ENCODE results near the gene ZNF497. TPM values are rescaled to one million over a fixed set of nuclear protein-coding genes. Genes with fewer than 3 reads are reported as not detected.

ZNF497 gene
- total and polyA plus RNA-seq, 2 donors, result 0.73 to 2.1 TPM

DNA sequence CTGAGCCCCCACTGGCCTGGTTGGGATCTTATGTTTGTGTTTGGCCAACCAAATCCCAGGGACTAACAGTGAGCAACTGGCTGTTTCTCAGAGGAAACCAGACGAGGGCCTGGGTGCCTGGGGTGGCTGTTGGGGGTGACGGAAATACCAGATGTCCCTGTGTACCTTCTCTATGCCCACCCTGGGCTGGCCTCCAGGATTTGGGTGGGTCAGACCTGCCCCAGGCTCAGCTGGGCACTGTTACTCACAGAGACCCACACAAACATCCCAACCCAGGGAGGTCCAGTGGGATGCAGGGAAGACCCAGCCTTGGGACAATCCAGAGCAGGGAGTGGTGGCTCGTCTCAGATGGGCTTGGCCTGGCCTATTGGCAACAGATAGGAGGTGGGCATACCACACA is 26.9 kb downstream of the ZNF497 start:
- no peak overlapping the region for H3K4me3 ChIP-seq (ENCODE audit: low read depth, low read length)
- no peak overlapping the region for H3K27ac ChIP-seq (ENCODE audit: low read depth)
- no peaks in the 10 kb centered on the region for H3K36me3 ChIP-seq (ENCODE audit: insufficient read depth)
- H3K4me1 ChIP-seq (ENCODE audit: insufficient read depth), result no peaks in the 10 kb centered on the region
- no peak for DNase-seq (ENCODE audit: extremely low spot score)
- WGBS, result 82% methylated on average over 3 of the region's 3 CpGs

DNA sequence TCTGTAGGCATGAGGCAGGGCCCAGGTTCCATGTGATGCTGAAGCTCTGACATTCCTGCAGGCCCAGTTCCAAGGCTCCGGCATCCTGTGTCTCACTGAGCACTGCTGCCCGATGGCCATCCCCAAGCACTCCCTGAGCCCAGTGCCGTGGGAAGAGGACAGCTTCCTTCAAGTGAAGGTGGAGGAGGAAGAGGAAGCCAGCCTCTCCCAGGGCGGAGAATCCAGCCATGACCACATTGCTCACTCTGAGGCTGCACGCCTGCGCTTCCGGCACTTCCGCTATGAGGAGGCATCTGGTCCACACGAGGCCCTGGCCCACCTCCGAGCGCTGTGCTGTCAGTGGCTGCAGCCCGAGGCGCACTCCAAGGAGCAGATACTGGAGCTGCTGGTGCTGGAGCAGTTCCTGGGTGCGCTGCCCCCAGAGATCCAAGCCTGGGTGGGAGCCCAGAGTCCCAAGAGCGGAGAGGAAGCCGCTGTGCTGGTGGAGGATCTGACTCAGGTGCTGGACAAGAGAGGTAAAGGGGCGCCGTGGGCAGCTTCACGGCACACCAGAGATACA is 27.8 kb downstream of the ZNF497 start:
- no peaks in the 10 kb centered on the region for H3K36me3 ChIP-seq (ENCODE audit: insufficient read depth)
- WGBS, result 93% methylated on average over 19 of the region's 19 CpGs
- H3K27ac ChIP-seq (ENCODE audit: low read depth), result no peak overlapping the region
- no peak for DNase-seq (ENCODE audit: extremely low spot score)
- H3K4me1 ChIP-seq (ENCODE audit: insufficient read depth), result no peaks in the 10 kb centered on the region
- no peak overlapping the region for H3K4me3 ChIP-seq (ENCODE audit: low read depth, low read length)

DNA sequence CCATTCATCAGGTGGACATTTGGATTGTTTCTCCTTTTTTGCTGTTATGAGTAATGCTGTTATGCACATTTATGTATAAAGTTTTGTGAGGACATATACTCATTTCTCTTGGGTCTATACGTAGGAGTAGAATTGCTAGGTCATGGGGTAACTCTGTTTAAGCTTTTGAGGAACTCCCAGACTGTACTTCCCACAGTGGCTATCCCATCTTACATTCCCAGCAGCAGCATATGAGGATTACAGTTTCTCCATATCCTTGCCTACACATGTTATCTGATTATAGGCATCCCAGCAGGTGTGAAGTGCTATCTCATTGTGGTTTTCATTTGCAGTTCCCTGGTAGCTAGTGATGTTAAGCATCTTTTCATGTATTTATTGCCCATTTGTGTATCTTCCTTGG is 29.9 kb downstream of the ZNF497 start:
- DNase-seq (ENCODE audit: extremely low spot score), result no peak
- H3K4me1 ChIP-seq (ENCODE audit: insufficient read depth), result peaks cover 2% of the 10 kb centered on the region
- no peak overlapping the region for H3K4me3 ChIP-seq (ENCODE audit: low read depth, low read length)
- H3K36me3 ChIP-seq (ENCODE audit: insufficient read depth), result no peaks in the 10 kb centered on the region
- H3K27ac ChIP-seq (ENCODE audit: low read depth), result no peak overlapping the region
- 91% methylated on average over 1 of the region's 1 CpG for WGBS

DNA sequence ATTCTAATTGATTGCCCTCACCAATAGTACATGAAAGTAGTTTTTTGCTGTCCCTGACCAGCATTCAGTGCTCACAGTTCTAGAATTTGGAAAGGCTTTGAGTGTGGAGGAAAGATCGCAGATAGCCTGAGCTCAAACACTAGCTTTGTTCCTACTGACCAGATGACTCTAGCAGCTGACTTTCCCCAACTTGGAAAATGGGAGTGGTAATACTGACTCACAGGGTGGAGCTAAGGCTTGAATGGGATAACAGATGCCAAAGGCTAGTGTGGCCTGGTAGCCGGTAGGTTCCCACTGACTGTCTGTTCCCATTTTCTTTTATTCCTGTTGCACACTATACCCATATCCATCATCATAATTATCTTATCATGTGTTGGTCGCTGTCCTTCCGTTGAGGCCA is 32.1 kb downstream of the ZNF497 start:
- no peak for DNase-seq (ENCODE audit: extremely low spot score)
- Histone ChIP-seq H3K36me3 (ENCODE audit: insufficient read depth) (no peaks in the 10 kb centered on the region), H3K4me1 (ENCODE audit: insufficient read depth) (peaks cover 2% of the 10 kb centered on the region), H3K4me3 (ENCODE audit: low read depth, low read length) (no peak overlapping the region), H3K27ac (ENCODE audit: low read depth) (no peak overlapping the region)
- WGBS, result 79% methylated on average over 4 of the region's 4 CpGs

DNA sequence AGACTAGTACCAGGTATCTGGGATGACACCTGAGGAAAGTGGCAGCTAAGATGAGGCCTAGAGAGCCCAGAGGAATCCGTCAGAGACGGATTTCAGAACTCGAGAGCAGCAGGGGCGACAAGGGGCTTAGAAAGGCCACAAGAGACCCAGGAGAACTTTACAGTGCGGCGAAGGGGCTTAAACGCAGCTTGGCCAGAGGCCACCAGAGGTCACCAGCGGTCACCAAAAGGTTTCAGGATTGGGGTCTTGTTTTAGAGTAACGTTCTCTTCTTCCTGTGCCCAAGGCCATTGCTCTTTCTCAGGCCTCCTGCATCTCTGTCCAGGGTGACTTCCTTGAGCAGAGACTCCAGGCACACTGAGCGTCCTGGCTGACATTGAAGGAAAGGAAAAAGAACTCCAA is 33.6 kb downstream of the ZNF497 start:
- Histone ChIP-seq H3K36me3 (ENCODE audit: insufficient read depth) (no peaks in the 10 kb centered on the region), H3K27ac (ENCODE audit: low read depth) (no peak overlapping the region), H3K4me3 (ENCODE audit: low read depth, low read length) (no peak overlapping the region), H3K4me1 (ENCODE audit: insufficient read depth) (peaks cover 2% of the 10 kb centered on the region)
- no peak for DNase-seq (ENCODE audit: extremely low spot score)
- 46% methylated on average over 10 of the region's 10 CpGs for WGBS

DNA sequence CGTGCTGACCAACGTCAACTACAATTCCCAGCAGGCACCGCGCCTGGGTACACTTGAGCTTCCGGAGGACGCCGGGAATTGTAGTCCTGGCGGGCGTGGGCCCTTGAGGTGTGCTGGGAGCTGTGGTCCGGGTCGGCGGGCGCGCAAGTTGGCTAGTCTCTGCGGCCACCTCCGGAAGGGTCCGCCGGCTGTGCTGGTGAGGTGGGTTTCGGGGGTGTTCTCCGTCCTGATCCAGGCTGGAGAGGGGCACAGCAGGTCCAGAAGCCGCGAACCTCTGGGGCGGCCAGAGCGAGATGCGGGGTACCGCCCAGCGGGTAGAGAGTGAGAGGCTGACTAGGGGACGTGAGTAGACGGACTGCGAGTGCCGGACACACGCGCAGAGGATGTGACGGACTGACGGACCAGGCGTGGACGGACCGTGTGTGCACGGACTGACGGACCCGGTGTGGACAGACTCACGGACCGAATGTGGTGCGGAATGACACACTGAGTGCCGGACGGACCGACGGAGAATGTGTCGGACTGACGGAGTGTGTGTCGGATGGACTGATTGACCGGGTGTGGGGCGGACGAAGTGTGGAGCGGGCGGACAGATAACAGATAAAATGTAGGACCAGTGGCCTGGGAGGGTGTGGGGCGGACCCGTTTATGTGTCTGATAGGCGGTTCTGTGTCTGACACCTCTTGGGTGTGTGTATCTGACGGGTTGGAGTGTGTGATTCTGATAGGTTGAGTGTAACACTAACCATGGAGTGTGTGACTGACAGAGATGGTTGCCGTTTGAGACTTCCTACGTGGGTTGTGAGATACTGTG is 35.4 kb downstream of the ZNF497 start, which contains the start of gene ZSCAN22:
TSS of gene ZSCAN22 (plus strand) at position 81 of the 813 bp plus-strand sequence. CDS start 7,809 bp downstream, outside the sequence.
- Histone ChIP-seq H3K4me1 (ENCODE audit: insufficient read depth) (peaks cover 2% of the 10 kb centered on the region), H3K4me3 (ENCODE audit: low read depth, low read length) (peak within 1 kb of the TSS; percentile 58), H3K36me3 (ENCODE audit: insufficient read depth) (no peaks in the 10 kb centered on the region), H3K27ac (ENCODE audit: low read depth) (peak within 1 kb of the TSS; percentile 79)
- WGBS, result under 1% methylated on average over 62 of the region's 62 CpGs
- DNase-seq (ENCODE audit: extremely low spot score), result peak; percentile 91

DNA sequence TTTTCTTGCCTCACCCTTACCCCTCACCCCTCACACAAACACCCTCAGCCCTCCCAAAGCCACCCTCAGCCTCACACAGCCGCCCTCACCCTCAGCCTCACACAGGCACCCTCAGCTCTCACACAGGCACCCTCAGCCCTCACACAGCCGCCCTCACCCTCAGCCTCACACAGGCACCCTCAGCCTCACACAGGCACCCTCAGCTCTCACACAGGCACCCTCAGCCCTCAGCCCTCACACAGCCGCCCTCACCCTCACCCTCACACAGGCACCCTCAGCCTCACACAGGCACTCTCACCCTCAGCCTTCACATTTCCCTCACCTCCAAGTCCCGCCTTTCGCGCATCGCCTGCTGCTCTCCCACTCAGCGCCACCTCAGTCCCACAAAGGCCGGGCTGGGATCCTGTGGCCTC is 36.0 kb downstream of the ZNF497 start:
- no peak overlapping the region for H3K27ac ChIP-seq (ENCODE audit: low read depth)
- 5% methylated on average over 9 of the region's 9 CpGs for WGBS

DNA sequence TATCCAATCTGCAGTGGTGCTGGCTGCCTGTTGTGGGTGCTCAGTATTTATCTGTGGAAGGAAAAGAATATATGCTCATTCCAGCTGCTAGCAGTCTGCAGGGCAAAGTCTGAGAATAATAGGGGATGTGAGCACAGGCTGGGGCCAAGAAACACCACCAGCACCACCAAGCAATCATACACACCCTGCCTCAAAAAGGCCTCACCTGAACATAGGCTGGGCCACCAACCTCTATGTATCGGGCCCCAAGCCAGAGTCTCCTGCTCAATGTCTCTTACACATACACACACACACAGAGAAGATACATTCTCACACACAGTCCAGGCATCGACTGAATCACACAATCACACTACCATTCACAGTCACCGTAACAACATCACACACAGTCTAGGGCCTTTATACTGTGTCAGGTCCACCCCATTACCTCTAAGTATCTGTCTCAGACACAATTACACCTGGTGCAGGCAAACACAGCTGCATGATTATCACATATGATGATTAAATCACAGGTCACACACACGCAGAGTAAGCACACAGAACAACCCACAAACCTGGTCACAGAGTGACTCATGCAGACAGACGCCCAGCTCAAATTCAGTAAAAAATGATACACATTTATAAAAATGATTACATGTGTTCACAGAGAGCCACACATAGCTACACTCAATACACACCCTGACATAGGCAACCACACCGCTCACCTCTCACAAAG is 37.1 kb downstream of the ZNF497 start:
- peaks cover 2% of the 10 kb centered on the region for H3K4me1 ChIP-seq (ENCODE audit: insufficient read depth)
- no peaks in the 10 kb centered on the region for H3K36me3 ChIP-seq (ENCODE audit: insufficient read depth)
- WGBS, result 85% methylated on average over 6 of the region's 6 CpGs
- no peak overlapping the region for H3K4me3 ChIP-seq (ENCODE audit: low read depth, low read length)
- no peak overlapping the region for H3K27ac ChIP-seq (ENCODE audit: low read depth)
- no peak for DNase-seq (ENCODE audit: extremely low spot score)

More for the DNA sequence above, 36.0 kb downstream of the ZNF497 start:
- H3K4me1 ChIP-seq (ENCODE audit: insufficient read depth), result peaks cover 2% of the 10 kb centered on the region
- no peak for DNase-seq (ENCODE audit: extremely low spot score)
- peak overlapping the region; percentile 58 for H3K4me3 ChIP-seq (ENCODE audit: low read depth, low read length)
- H3K36me3 ChIP-seq (ENCODE audit: insufficient read depth), result no peaks in the 10 kb centered on the region

DNA sequence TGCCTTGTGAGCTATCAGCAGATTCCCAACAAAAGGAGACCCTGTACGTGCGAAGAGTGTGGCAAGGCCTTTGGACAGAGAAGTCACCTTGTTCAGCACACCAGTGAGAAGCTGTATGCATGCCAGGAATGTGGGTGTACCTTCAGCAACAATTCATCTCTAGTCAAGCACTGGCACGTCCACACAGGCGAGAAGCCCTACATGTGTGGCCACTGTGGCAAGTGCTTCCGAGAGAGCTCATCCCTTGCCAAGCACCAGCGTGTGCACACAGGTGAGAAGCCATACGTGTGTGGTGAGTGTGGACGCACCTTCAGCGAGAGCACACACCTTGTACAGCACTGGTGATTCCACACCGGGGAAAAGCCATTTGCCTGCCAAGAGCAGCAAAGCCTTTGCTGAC is 43.3 kb downstream of the ZNF497 start:
- DNase-seq (ENCODE audit: extremely low spot score), result no peak
- no peaks in the 10 kb centered on the region for H3K36me3 ChIP-seq (ENCODE audit: insufficient read depth)
- H3K4me3 ChIP-seq (ENCODE audit: low read depth, low read length), result no peak overlapping the region
- WGBS, result 94% methylated on average over 10 of the region's 10 CpGs
- H3K27ac ChIP-seq (ENCODE audit: low read depth), result no peak overlapping the region
- no peaks in the 10 kb centered on the region for H3K4me1 ChIP-seq (ENCODE audit: insufficient read depth)

DNA sequence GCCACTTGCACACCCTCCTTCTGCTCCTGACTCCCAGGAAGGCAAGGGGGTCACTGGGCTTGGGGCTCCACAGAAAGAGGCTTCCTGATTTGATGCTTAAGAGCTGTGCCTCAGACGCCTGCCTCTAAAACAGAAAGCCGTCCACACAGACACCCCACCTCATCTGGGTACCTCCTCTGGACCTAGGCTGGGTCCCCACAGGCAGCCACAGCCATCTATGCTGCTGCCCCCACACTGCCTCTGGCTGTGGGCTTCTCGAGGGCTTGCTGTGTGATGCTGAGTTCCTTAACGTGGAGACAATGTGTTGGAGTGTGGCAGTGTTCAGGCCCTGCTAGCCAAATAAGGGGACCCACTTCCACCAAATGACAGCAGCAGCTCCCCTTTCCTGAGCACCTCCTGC is 44.3 kb downstream of the ZNF497 start:
- Histone ChIP-seq H3K4me3 (ENCODE audit: low read depth, low read length) (no peak overlapping the region), H3K27ac (ENCODE audit: low read depth) (no peak overlapping the region), H3K36me3 (ENCODE audit: insufficient read depth) (no peaks in the 10 kb centered on the region), H3K4me1 (ENCODE audit: insufficient read depth) (no peaks in the 10 kb centered on the region)
- 82% methylated on average over 4 of the region's 4 CpGs for WGBS
- no peak for DNase-seq (ENCODE audit: extremely low spot score)

DNA sequence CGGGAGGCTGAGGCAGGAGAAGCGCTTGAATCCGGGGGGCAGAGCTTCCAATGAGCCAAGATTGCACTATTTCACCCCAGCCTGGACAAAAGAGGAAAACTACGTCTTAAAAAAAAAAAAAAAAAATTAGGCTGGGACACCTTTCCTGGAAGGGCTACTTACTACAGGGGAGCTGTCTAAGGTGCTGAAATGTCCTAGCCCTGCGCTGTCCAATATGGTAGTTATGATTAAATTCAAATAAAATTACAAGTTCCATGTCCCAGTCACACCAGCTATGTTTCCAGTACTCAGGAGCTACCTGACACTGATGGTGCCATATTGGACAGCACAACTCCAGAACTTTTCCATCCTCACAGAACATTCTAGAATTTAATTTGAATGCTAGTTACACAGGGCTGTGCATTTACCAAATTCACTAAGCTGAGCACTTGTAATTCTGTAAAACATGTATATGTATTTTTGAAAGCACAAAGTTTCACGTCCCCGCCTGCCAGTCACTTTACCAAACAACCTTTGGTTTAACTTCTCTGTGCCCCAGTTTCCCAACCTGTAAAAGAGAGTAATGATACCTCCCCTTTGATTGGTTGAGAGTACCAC is 45.0 kb downstream of the ZNF497 start:
- H3K27ac ChIP-seq (ENCODE audit: low read depth), result no peak overlapping the region
- H3K4me3 ChIP-seq (ENCODE audit: low read depth, low read length), result no peak overlapping the region
- peaks cover 4% of the 10 kb centered on the region for H3K36me3 ChIP-seq (ENCODE audit: insufficient read depth)
- 58% methylated on average over 7 of the region's 7 CpGs for WGBS
- no peak for DNase-seq (ENCODE audit: extremely low spot score)
- no peaks in the 10 kb centered on the region for H3K4me1 ChIP-seq (ENCODE audit: insufficient read depth)

DNA sequence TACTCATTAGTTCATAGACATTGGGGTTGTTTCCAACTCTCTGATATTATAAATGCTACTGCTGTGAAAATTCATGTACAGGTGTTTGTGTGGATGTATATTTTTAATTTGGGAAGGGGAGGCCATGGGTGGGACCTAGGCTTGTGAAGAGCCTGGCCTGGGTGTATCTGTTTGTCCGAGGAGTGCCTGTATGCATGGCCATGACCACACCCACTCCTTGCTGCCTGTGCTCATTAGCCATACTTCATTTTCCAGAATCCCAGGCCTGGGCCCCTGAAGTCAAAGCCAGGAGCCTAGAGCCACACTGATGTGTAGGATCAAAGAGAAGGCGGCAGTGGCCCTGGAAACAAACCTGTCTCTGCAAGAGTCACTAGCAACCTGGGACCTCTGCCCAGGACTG is 47.0 kb downstream of the ZNF497 start:
- Histone ChIP-seq H3K4me3 (ENCODE audit: low read depth, low read length) (no peak overlapping the region), H3K27ac (ENCODE audit: low read depth) (no peak overlapping the region), H3K36me3 (ENCODE audit: insufficient read depth) (peaks cover 5% of the 10 kb centered on the region), H3K4me1 (ENCODE audit: insufficient read depth) (no peaks in the 10 kb centered on the region)
- 94% methylated on average over 2 of the region's 2 CpGs for WGBS
- DNase-seq (ENCODE audit: extremely low spot score), result no peak

DNA sequence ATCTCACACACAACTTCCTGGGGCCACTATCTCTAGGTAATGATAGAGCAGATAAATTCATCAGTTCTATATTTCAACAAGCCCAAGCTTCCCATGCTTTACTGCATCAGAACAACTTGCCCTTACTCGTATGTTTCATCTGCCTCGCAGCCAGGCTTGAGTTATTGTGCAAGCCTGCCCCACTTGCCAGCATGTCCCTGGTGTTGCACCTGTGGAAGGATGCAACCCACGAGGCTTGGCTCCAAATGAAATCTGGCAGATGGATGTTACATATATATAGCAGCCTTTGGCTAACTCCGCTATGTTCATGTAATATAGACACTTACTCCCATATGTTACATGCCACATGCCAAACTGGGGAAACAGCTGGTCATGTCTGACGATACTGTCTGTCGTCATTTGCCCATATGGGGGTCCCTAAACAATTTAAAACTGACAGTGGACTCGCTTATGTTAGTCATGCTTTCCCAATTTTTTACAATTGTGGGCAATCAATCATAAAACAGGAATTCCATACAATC is 51.1 kb downstream of the ZNF497 start:
- peaks cover 5% of the 10 kb centered on the region for H3K36me3 ChIP-seq (ENCODE audit: insufficient read depth)
- no peak overlapping the region for H3K27ac ChIP-seq (ENCODE audit: low read depth)
- no peaks in the 10 kb centered on the region for H3K4me1 ChIP-seq (ENCODE audit: insufficient read depth)
- WGBS, result 90% methylated on average over 7 of the region's 7 CpGs
- no peak for DNase-seq (ENCODE audit: extremely low spot score)
- no peak overlapping the region for H3K4me3 ChIP-seq (ENCODE audit: low read depth, low read length)
